GM19328 (cell line): ENCODE measurements around the gene CASK.

Experiments used
- ATAC-seq: cut with Tn5 transposase; IDR thresholded peaks from one replicate; pipeline ENCODE4 v1.9.1; 2021; ENCODE audit warnings: mild to moderate bottlenecking, moderate library complexity; ENCODE audit not compliant: unreplicated experiment

Gene CASK

GRCh38 chrX:41917517-41917916 is 5.8 kb downstream of the CASK start:
- no peak for ATAC-seq

- no peak for ATAC-seq
Observed at GRCh38 chrX:41913476-41913875, 9.9 kb downstream of the CASK start.

- ATAC-seq = no peak
Observed at GRCh38 chrX:41912923-41913322, 10.4 kb downstream of the CASK start.

GRCh38 chrX:41909068-41909467 is 14.3 kb downstream of the CASK start:
- ATAC-seq = no peak

- no peak for ATAC-seq
Observed at GRCh38 chrX:41906515-41907187, 16.7 kb downstream of the CASK start.

GRCh38 chrX:41903544-41903943 is 19.8 kb downstream of the CASK start:
- no peak for ATAC-seq

GRCh38 chrX:41900321-41900720 is 23.0 kb downstream of the CASK start:
- no peak for ATAC-seq

GRCh38 chrX:41895826-41896225 is 27.5 kb downstream of the CASK start:
- no peak for ATAC-seq

GRCh38 chrX:41890026-41890423 is 33.3 kb downstream of the CASK start:
- ATAC-seq = no peak

GRCh38 chrX:41889317-41890025 is 33.9 kb downstream of the CASK start:
- ATAC-seq = no peak

- no peak for ATAC-seq
Observed at GRCh38 chrX:41887691-41888090, 35.7 kb downstream of the CASK start.

GRCh38 chrX:41885724-41886123 is 37.6 kb downstream of the CASK start:
- no peak for ATAC-seq

GRCh38 chrX:41881166-41881565 is 42.2 kb downstream of the CASK start:
- ATAC-seq = no peak

- no peak for ATAC-seq
Observed at GRCh38 chrX:41877167-41877566, 46.2 kb downstream of the CASK start.

- ATAC-seq = no peak
Observed at GRCh38 chrX:41875142-41875541, 48.2 kb downstream of the CASK start.

GRCh38 chrX:41870719-41871151 is 52.6 kb downstream of the CASK start:
- no peak for ATAC-seq

- no peak for ATAC-seq
Observed at GRCh38 chrX:41868392-41868977, 54.9 kb downstream of the CASK start.

- ATAC-seq = no peak
Observed at GRCh38 chrX:41863343-41864203, 59.8 kb downstream of the CASK start.

- no peak for ATAC-seq
Observed at GRCh38 chrX:41862562-41863184, 60.7 kb downstream of the CASK start.

GRCh38 chrX:41858161-41858775 is 65.1 kb downstream of the CASK start:
- ATAC-seq = no peak
